GM12892 (cell line): ENCODE data around the gene CFAP251.

Experiments used
- POLR2A ChIP-seq: IDR thresholded peaks from 2 replicates; pipeline ENCODE4 v1.6.1; 2011; ENCODE audit warnings: low read depth, low read length, control low read depth
- POLR2AphosphoS5 ChIP-seq: IDR thresholded peaks from 2 replicates; pipeline ENCODE4 v1.6.1; 2011; ENCODE audit warnings: low read depth, low read length, control low read depth
- TAF1 ChIP-seq: IDR thresholded peaks from 2 replicates; pipeline ENCODE4 v1.6.1; 2011; ENCODE audit warnings: low read depth, mild to moderate bottlenecking, control low read depth, low read length, borderline replicate concordance

DNA sequence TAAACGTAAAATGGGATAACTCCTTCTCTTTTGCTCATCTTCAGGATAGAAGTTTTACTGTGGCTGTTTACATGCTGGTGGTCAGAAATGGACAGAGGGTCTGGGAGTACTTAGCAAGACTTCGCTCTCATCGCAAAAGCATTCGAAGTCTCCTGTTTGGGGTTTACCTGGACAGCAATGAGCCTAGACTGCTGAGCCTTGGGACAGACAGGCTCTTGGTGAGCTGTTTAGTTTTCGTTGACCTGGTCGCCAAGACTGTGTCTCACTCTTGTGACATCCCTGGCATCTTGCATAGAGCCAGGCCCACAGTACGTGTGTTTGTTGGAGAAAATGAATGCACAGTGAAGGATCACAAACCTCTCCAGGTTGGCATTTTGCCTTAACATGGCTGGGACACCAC, 42.1 kb downstream of the CFAP251 start:
- TF ChIP-seq POLR2AphosphoS5 (no peak), TAF1 (no peak), POLR2A (no peak)
